Spinal cord (tissue), 10 donors: ENCODE results near the gene NDC1. TPM values are rescaled to one million over a fixed set of nuclear protein-coding genes. Genes with fewer than 3 reads are reported as not detected.

Experiments used
- DNase-seq, 6 donors: peaks; one replicate each; pipeline versions ENCODE4 v3.0.0 to v3.0.0-alpha.2; 2013 to 2015; ENCODE audit warnings: low spot score in 6 of 6, low read depth in 4 of 6
- H3K27ac ChIP-seq: one replicate; pipeline ENCODE4 v1.5.1; 2013; ENCODE audit warnings: low read depth, low read length, control low read depth
- H3K27me3 ChIP-seq: one replicate; pipeline ENCODE4 v1.6.1; 2013; ENCODE audit warnings: low read length; ENCODE audit not compliant: control insufficient read depth, insufficient read depth
- H3K36me3 ChIP-seq: one replicate; pipeline ENCODE4 v1.6.1; 2013; ENCODE audit warnings: low read length; ENCODE audit not compliant: control insufficient read depth, insufficient read depth
- H3K4me1 ChIP-seq: one replicate; pipeline ENCODE4 v1.6.1; 2013; ENCODE audit warnings: low read length; ENCODE audit not compliant: control insufficient read depth, insufficient read depth
- H3K4me3 ChIP-seq: one replicate; pipeline ENCODE4 v1.5.1; 2013; ENCODE audit warnings: low read depth, low read length, control low read depth
- H3K9me3 ChIP-seq: one replicate; pipeline ENCODE4 v1.6.1; 2013; ENCODE audit warnings: low read length; ENCODE audit not compliant: control insufficient read depth, insufficient read depth
- WGBS: methylation state at CpG from one replicate; pipeline ENCODE4 v1.1.5; 2013; ENCODE audit warnings: missing lambda C conversion rate; ENCODE audit not compliant: insufficient coverage; 5-methylcytosine and 5-hydroxymethylcytosine counted together
- polyA plus RNA-seq, 2 donors: library from polyadenylated mRNA; unstranded; fragments of 120-200 nt; gene quantifications; one replicate each; pipeline ENCODE4 v1.2.1, GENCODE V29; 2013; ENCODE audit not compliant: insufficient read length in 2 of 2
- total RNA-seq, 2 donors: library from RNA; depleted of rRNA in 1 of 2; stranded (reverse); fragments of 120-200 nt in 1 of 2; fragments of >200 nt in 1 of 2; gene quantifications; one replicate each; pipeline versions ENCODE4 v1.2.3 to v1.2.4, GENCODE V29; 2013 to 2014
- donor health status: healthy.

Gene NDC1
- total and polyA plus RNA-seq, 4 donors, result 15.3 to 28.7 (median 17.1) TPM

DNA sequence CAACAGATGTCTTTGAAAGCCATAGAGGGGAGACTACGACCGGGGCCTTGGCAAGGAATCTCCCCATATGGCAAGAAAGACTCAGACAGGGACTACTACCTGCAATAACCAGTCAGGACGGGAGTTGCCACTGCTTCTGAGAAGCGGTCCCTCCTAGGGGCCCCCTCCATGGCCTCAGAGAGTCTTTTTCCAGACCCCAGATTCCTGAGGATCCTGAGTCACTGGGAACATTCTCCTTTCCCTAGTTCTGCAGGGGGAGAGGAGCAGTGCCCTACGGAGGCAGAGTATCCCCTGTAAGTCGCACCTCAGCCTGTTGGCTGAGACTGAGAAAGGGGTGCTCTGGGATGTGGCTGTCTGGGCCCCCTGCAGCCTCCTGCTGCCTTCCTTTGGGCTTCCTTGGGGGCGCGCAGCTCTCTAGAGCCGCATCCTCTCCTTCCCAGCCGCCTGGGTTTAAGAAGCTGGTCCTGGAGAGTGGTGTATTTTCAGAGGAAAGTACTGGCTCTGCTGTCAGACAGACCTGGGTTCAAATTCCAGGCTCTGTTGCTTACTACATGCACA, 107.0 kb downstream of the NDC1 start:
- Histone ChIP-seq H3K9me3 (no peaks in the 10 kb centered on the region), H3K4me3 (no peak overlapping the region), H3K27ac (no peak overlapping the region), H3K27me3 (peaks cover 18% of the 10 kb centered on the region), H3K36me3 (peaks cover 2% of the 10 kb centered on the region), H3K4me1 (peaks cover 2% of the 10 kb centered on the region)
- 91% methylated on average over 7 of the region's 10 CpGs for WGBS
- DNase-seq, result no peak

DNA sequence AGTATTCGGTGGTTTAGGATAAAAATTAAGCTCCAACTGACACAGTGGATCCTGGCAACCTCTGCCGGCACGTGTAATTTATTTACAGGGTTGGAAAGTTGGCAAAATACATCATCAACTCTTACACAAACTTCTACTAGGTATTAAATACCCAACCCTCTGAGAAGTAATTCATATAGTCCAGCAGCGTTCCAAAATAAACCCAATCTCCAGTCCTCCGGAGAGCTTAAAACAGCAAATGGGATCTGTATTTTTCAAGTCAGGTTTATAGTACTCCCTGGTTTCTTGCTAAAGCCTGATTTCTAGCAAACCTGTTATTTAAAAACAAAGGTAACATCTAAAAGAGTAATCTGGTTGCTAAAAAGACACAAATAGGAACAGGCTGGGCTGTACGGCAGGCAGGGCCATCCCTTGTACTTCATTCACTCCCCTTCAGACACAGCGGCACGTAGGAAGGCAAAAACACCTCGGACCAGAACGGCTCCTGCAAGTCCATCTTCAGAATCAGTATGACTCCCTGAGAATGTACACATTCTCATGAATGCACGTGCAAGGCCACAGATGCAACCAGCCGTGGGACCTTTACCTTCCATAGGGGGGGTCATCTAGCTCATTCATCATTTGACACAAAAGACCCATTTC, 107.8 kb downstream of the NDC1 start:
- Histone ChIP-seq H3K4me3 (no peak overlapping the region), H3K27me3 (peaks cover 13% of the 10 kb centered on the region), H3K27ac (no peak overlapping the region), H3K36me3 (peaks cover 2% of the 10 kb centered on the region), H3K4me1 (peaks cover 2% of the 10 kb centered on the region), H3K9me3 (no peaks in the 10 kb centered on the region)
- DNase-seq, result no peak
- 73% methylated on average over 5 of the region's 12 CpGs for WGBS

DNA sequence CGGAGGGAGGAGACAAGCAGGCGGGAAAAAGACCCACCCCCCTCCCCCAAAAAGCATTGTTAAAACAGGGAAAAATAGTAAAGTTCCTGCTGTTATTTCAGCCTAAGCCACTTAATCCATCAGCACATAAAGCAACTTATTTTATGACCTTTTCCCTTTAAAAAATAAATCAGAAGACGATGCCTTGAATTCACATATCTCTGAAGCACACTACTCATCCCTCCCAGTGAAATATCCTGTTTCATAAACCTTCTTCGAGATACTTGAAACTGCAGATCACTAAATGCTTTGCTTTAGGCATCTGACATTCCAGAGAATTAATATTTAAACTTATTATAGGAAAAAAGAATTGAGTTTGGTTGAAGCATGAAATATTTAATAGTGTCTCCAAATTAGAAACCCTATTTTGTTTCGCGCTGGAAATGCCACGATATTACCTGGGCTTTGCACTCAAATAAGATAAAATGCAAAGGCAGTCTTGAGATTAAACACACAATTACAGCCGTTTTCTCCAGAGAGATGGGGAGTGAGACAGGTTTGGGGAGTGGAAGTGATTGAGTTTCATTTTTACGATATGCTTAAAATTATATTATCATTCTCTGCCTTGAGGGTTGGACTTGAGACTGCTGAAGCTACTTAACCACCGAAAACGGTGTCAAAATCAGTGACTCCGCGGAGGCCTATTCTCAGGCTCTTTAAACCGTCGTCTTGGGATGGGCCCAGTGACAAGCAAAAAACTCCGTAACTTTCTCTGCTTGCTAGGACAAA, 108.5 kb downstream of the NDC1 start:
- H3K36me3 ChIP-seq, result peaks cover 2% of the 10 kb centered on the region
- WGBS, result 58% methylated on average over 7 of the region's 16 CpGs

DNA sequence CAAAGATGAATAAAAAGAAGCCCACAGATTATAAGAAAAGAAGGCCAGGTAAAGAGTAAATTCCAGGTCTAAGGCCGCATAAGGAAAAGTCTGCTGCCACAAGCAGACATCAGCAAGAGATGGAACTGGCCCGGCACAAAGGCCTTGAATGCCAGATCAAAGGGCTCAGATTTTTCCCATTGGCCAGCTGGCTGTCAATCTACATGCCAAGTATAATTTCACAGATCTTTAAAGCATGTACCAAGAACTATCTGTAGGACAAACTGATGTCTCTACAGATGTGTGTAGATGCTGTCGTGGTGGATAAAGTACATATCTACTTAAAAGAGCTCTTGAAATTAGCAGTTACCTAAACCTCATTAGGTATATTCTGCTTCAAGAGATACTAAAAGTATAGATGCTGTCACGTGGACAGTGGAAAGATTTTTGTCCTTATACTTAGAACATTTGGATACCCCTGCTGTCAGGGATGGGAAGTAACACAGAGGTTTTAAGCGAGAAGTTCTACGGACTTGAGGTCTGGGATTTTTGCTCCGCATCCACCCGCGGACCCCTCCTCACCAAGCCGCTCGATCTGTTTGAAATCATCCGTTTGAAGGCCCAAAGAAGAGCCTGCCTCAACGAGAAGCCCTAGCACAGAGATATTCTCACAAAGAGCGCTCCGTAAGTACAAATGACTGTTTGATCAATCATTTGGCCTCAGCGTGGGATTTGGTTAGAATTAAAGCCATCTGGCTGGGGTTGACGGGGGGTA, 109.2 kb downstream of the NDC1 start:
- Histone ChIP-seq H3K27me3 (peaks cover 8% of the 10 kb centered on the region), H3K27ac (no peak overlapping the region), H3K4me1 (peaks cover 2% of the 10 kb centered on the region), H3K36me3 (peaks cover 2% of the 10 kb centered on the region), H3K9me3 (no peaks in the 10 kb centered on the region), H3K4me3 (no peak overlapping the region)
- 70% methylated on average over 9 of the region's 17 CpGs for WGBS
- DNase-seq, result no peak

More for the DNA sequence above, 108.5 kb downstream of the NDC1 start:
- peaks cover 2% of the 10 kb centered on the region for H3K4me1 ChIP-seq
- H3K27ac ChIP-seq, result no peak overlapping the region
- H3K9me3 ChIP-seq, result no peaks in the 10 kb centered on the region
- no peak overlapping the region for H3K4me3 ChIP-seq
- peak in 1 of 6 donors; percentile 65 for DNase-seq
- peaks cover 8% of the 10 kb centered on the region for H3K27me3 ChIP-seq

DNA sequence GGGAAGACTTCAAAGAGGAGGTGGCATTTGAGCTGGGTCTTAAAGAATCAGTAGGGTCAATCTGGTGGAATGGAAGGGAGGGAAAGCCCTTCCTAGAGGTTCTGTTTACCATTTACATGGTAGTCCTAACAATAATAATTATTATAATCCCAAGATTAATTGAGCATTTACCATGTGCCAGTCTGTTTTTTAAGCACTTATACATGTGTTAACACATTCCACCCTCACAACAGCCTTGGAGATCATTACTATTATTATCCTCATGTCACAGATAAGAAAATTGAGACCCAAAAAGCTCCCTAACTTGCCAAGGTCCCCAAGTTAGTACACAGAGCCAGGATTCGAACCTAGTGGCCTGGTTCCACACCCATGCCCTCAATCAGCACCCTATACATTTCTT, 109.9 kb downstream of the NDC1 start:
- Histone ChIP-seq H3K27me3 (peaks cover 8% of the 10 kb centered on the region), H3K9me3 (no peaks in the 10 kb centered on the region), H3K4me3 (no peak overlapping the region), H3K27ac (no peak overlapping the region), H3K36me3 (peaks cover 2% of the 10 kb centered on the region), H3K4me1 (peaks cover 2% of the 10 kb centered on the region)
- no peak for DNase-seq
- no CpG with 5 or more reads among the region's 1 CpG for WGBS

DNA sequence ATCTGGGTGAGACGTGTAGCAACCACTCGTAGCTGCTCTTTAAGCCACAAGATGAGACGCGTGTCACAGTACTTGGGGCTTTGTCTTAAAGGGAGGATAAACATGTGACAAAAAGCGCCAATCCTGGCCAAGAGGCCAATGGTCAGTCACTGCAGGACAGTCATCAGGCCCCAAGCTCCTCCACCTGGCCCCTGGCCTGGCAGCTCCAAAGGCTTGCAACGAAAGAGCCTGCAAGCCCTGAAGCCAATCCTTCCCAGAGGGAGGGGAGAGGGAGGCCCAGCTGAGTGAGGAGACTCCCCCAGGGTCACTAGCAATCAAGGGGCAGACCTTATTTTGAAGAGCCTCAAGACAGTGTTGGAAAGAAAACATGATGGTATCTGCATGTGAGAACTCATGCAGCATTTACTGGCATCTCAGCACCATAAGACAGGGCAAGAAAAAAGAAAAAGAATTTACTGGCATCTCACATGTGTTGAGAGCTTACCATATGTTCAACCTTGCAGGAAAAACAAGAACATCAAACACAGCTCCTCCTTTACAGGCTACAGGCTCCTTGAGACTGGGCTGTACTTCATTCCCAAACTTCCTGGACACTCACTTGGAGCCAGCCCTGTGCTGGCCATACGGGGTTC, 110.5 kb downstream of the NDC1 start:
- peaks cover 2% of the 10 kb centered on the region for H3K36me3 ChIP-seq
- DNase-seq, result peak in 1 of 6 donors; percentile 71
- WGBS, result 93% methylated on average over 6 of the region's 7 CpGs

DNA sequence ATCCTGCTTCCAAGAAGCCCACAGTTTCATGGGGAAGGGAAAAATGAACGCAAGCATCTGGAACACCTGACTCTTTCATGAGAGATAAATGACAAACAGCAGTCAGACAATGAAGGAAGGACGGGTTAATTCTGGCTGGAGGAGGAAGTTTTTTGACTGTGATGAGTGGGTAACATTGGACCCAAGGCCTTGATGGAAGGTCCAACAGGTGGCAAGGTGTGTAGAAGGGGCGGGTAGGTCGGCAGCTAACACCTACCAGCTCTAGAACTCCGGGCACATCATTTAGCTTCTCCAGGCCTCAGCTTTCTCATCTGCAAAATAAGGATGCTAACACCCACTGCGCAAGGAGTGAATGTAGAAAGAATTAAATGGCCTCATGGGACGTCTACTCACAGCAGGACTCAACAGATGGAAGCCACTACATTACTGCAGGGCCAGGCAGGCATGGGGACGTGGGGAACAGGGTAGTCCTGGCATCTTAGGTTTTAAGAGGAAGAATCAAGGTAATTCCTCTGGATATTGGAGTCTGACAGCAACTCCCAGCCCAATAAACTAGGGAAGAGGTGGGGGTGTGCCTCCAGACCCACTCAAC, 112.0 kb downstream of the NDC1 start:
- WGBS, result 80% methylated on average over 1 of the region's 8 CpGs
- Histone ChIP-seq H3K36me3 (peaks cover under 1% of the 10 kb centered on the region), H3K27ac (no peak overlapping the region), H3K9me3 (no peaks in the 10 kb centered on the region), H3K4me3 (no peak overlapping the region), H3K4me1 (peaks cover 2% of the 10 kb centered on the region), H3K27me3 (no peaks in the 10 kb centered on the region)
- no peak for DNase-seq

More for the DNA sequence above, 110.5 kb downstream of the NDC1 start:
- Histone ChIP-seq H3K27ac (no peak overlapping the region), H3K4me1 (peaks cover 2% of the 10 kb centered on the region), H3K27me3 (peaks cover 4% of the 10 kb centered on the region), H3K4me3 (no peak overlapping the region), H3K9me3 (no peaks in the 10 kb centered on the region)

DNA sequence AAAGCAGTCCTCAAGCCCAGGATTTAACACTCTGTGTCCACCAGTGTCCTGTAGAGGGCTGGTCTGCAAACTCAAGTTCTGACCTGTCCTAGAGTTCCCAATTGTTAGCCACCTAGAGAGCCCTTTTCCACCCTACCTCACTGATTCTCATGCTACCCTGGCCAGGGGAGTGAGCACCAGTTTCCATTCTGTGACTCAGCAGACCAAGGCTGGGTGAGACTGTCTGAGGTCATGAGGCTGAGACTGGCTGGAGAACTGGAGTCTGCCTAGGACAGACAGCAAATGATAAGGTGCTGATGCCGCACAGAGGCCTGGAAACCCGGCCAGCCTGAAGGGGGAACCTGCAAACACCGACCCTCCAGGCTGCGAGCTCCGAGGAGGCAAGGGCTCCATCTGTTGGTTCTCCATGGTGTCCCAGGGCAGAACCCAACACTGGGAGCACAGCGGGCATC, 112.8 kb downstream of the NDC1 start:
- 25% methylated on average over 6 of the region's 6 CpGs for WGBS
- no peak for DNase-seq
- Histone ChIP-seq H3K27me3 (no peaks in the 10 kb centered on the region), H3K36me3 (no peaks in the 10 kb centered on the region), H3K27ac (no peak overlapping the region), H3K4me3 (no peak overlapping the region), H3K9me3 (no peaks in the 10 kb centered on the region), H3K4me1 (peaks cover 2% of the 10 kb centered on the region)

DNA sequence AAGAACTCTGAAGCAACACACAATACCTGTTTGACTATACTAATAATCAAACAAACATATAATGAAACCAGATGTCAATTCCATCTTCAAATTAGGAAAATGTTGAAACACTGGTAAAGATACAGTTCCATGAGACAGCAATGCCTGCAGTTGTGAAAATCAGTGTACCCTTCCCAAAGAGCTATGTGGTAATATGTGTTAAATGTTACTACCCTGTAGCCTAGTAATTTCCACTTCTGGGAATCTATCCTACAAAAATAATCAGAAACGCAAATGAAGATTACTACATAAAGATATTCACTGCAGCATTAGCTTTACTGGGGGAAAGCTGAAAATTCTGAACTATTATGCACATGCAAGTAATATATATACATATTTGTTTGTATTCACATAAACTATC, 116.1 kb downstream of the NDC1 start:
- Histone ChIP-seq H3K4me3 (no peak overlapping the region), H3K4me1 (no peaks in the 10 kb centered on the region), H3K27ac (no peak overlapping the region), H3K9me3 (no peaks in the 10 kb centered on the region), H3K27me3 (no peaks in the 10 kb centered on the region), H3K36me3 (no peaks in the 10 kb centered on the region)
- WGBS, result no CpG with 5 or more reads among the region's 1 CpG
- DNase-seq, result no peak
